ENCODE measurements around the gene MAPK8IP3.
A peak's percentile ranks its signal among the peaks of the same experiment; 100 is the strongest.
"Not testable (repeated sequence)": the region's sequence is repeated elsewhere in the genome, so short reads cannot be mapped to it uniquely, and the experiment has no call there.

The MAPK8IP3 gene

DNA sequence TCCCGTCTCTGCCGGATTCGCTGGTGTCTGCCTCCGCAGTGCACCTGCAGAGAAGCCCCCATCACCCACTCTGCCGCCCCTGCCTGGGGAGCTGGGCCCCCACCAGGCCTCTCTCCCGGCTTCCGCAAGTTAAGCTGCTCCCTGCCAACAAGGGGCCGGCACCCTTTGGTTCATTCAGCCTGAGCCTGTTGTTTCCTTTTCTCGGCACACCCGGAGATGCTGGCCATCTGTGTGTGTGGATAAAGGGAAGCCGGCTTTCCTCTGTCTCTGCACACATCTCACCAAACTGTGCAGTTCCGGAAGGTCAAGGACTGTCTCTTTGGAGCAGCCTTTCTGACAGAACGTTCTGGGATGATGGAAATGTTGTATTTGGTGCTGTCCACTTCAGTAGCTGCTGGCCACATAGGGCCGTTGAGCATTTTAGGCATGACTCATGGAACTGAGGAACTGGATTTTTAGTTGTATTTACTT, 6.8 kb downstream of the MAPK8IP3 start:
- DNase-seq (ENCODE audit: low spot score), result no peak

DNA sequence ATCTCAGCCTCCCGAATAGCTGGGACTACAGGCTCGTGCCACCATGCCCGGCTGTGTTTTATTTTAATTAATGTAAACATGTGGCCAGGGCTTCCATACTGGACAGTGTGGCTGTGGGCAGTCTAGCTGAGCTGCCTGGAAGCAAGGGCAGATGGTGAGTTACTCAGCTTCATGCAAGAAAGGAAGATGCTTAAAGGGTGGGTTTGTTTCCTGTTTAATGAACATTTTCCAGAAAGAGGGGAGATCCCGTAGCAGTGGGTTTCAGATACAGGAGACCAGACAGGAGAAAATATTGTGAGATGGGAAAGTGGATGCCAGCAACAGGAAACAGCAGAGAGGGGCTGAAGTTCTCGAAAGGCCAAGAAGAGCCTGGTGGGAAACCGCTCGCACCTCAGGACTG, 7.3 kb downstream of the MAPK8IP3 start:
- no peak for DNase-seq (ENCODE audit: low spot score)

DNA sequence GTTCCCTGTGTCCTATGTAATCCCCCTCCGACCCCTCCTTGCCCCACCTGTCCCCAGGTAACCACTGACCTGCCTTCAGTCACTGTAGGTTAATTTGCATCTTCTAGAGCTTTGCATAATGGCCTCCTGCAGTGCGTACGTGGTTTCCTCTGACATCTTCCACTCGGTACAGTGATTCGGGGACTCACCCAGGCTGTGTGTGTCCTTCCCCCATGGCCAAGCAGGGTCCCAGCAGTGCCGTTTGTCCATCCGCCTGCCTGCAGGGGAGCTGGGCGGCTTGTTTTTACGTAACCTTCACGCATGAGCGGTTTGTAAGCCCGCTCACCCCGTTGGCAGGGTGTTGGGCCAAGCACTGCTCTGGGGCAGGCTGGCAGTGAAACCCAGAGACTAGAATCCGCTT, 7.9 kb downstream of the MAPK8IP3 start:
- no peak for DNase-seq (ENCODE audit: low spot score)

DNA sequence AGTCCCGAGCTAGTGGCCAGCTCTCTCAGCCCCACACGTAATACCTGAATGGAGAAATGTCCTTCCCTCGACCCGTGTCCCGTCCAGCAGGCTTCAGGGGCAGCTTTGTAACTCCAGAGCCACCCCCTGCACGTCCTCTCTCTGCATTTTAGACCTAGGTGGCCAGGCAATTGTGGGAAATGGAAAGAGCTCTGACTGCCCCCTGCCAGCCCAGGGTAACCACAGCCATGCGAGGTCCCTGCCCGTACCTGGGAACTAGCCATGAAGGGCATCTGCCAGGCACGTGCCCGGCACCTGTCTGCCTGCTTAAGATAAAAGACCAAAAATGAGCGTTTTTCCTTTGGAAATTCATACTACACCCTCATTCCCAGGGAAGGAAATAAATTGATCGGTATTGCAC, 9.2 kb downstream of the MAPK8IP3 start:
- no peak for DNase-seq (ENCODE audit: low spot score)

DNA sequence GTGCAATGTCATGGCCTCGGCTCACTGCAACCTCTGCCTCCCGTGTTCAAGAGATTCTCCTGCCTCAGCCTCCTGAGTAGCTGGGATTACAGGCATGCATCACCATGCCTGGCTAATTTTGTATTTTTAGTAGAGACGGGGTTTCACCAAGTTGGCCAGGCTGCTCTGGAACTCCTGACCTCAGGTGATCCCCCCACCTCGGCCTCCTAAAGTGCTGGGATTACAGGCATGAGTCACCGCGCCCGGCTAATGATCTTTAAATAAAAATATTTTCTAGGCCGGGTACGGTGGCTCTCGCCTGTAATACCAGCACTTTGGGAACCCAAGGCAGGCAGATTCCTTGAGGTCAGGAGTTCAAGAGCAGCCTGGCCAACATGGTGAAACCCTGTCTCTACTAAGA, 12.2 kb downstream of the MAPK8IP3 start:
- DNase-seq (ENCODE audit: low spot score), result not testable (repeated sequence)

DNA sequence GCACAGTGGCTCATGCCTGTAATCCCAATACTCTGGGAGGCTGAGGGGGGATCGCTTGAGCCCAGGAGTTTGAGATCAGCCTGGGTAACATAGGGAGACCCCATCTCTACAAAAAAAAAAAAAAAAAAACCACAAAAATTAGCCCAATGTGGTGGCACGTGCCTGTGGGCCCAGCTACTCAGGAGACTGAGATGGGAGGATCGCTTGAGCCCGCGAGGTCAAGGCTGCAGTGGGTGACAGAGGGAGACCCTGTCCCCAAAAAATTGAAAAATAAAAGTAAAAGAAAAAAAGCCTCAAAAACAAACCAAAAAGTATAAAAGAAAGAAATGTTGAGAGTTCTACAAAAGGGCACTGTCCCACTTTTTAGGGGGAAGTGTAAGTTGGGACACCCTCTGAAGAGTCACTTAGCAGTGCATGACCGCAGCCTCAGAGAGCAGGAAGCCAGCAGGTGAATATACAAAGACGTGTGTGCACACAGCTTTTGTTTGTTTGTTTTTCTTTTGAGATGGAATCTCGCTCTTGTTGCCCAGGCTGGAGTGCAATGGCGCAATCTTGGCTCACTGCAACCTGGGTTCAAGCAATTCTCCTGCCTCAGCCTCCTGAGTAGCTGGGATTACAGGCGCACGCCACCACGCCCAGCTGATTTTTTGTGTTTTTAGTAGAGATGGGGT, 13.7 kb downstream of the MAPK8IP3 start:
- DNase-seq (ENCODE audit: low spot score), result not testable (repeated sequence)

DNA sequence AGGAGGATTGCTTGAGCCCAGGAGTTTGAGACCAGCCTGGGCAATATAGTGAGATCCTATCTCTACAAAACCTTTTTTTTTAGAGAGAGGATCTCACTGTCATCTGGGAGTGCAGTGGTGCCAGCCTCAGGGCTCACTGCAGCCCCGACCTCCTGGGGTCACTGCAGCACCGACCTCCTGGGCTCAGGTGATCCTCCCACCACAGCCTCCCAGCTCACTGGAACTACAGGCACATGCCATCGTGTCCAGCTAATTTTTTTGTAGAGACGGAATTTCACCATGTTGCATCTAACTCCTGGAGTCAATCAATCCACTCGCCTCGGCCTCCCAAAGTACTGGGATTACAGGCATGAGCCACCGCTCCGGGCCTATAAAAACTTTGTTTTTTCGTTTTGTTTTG, 15.4 kb downstream of the MAPK8IP3 start:
- no peak for DNase-seq (ENCODE audit: low spot score)

DNA sequence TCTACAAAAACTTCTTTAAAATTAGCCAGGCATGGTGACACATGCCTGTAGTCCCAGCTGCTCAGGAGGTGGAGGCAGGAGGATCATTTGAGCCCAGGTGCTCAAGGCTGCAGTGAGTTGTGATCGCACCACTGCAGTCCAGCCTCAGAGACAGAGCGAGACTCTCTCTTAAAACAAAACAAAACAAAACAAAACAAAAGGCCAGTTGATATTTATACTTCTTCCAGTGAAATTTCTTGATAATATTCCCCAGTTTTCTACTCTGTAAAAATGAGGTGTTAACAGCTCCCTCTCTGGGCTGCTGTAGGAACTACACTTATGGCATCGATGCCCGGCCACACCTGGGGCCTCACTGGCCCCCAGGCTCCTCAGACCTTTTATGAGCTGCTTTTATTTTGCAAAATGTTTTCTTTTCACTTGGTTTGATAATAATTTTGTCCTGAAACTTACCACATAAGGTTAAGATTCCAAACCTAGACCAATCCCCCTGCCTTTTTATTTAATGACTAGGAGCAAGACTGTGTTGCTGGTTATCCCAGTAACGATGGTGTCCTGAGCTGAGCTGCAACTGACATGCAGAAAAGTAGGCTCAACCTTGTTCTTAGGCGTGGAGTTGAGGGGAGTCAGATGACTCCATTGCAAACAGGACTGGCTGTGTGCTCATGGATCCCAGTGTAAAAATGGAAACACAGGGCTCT, 17.6 kb downstream of the MAPK8IP3 start:
- peak; percentile 51 for DNase-seq (ENCODE audit: low spot score)

DNA sequence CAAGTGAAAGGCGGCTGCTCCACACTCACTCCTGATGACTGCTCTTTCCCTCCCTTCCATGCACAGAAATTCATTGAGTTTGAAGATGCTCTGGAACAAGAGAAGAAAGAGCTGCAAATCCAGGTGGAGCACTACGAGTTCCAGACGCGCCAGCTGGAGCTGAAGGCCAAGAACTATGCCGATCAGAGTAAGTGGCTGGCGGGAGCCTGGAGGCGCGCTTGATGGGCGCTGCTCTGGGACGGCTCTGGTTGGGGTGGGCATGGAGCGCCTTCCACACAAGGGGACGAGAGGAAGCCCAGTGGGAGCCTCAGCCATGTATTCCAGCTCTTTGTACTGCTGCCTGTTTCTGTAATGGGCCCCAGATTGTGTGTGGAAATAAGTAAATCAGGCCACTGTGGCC, 18.5 kb downstream of the MAPK8IP3 start:
- no peak for DNase-seq (ENCODE audit: low spot score)

DNA sequence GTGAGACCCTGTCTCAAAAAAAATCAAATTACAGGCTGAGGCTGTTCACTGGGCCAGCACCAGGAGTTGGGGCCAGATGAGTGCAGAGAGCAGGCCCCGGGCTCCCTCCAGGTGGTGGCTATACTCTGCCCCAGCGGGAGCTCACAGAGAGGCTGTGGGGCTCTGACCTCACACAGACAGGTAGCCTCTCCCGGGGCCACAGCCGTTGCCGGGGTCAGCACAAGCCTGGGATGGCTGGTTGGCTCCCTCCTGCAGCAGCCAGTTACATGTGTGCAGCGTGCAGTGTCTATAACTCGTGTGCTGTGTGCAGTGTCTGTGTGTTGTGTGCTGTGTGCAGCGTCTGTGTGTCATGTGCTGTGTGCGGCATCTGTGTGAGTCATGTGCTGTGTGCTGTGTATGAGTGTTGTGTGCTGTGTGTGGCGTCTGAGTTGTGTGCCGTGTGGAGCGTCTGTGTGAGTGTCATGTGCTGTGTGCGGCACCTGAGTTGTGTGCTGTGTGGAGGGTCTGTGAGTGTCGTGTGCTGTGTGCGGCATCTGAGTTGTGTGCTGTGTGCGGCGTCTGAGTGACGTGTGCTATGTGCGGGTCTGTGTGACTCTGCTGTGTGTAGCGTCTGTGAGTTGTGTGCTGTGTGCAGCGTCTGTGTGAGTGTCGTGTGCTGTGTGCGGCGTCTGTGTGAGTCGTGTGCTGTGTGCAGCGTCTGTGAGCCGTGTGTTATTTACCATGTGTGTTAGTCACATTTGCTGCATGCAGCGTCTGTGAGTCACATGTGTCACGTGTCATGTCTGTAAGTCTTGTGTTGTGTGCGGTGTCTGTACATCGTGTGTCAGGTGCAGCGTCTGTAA, 20.9 kb downstream of the MAPK8IP3 start:
- no peak for DNase-seq (ENCODE audit: low spot score)

DNA sequence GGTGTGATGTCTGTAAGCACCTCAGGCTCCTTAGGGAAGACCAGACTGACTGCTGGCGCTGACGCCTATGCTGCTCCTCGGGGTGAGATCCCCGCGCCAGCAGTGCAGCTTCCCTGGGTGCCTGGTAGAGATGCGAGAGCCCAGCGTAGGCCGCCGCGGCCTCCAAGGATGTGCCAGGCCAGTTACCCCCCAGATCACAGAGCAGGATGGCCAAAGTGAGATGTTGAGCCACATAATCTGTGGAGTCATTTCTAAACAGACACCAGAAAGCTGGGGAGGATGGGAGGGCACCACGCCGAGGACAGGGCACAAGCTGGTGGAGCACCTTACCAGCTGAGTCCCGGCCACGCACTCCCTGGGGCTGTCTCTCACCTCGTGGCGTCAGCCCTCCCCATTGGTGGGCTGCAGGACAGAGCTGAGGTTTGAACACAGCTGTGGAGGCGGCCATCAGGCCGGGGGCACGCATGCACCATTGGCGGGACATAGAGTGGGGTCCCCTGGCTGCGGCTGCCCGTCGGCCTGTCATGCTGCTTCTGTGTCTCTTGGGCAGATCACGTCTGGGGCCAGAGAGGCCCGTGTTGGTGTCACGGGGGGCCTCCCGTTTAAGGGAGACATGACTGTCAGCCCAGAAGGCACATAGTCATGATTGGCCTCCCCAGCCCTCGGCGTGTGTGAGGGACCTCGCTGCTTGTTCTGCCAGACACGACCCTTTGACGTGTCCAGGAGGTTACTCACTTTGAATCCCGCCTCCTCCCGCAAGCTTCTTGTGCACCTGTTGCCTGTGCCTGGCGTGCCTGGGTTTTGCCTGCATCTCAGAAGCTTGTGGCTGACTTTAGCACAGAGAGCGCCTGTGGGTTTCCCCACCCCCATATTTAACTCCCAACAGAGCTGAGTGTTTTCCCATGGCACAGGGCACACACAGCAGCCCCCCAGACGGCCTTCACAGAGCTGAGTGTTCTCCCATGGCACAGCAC, 21.9 kb downstream of the MAPK8IP3 start:
- DNase-seq (ENCODE audit: low spot score), result no peak

DNA sequence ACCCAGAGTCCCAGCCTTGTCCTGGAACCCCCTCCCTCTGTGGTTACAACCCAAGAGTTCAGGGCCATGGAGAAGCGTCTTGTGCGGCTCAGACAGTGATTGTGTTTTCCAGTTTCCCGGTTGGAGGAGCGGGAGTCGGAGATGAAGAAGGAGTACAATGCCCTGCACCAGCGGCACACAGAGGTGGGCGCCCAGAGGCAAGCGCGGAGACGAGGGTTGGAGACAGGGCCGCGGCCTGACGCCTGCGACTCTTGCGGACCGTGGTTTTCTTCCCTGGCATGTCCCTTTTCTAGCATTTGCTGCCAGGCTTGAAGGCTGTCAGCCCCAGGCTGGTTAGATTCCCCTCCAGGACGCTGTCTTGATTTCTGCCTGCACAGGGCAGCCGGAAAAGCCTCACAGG, 23.0 kb downstream of the MAPK8IP3 start:
- DNase-seq (ENCODE audit: low spot score), result no peak

DNA sequence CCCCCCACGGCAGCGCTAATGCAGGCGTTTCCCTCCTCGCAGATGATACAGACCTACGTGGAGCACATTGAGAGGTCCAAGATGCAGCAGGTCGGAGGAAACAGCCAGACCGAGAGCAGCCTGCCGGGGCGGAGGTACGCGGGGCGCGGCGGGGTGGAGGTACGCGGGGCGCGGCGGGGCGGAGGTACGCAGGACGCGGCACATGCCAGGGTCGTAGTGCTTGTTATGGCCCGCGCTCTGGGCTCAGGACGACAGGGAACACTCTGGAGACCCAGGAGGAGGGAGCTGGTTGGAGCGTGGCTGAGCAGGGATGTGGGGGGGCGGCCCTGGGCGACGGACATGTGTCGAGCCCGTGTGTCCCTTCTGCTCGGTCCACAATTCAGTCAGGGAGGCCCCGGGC, 23.4 kb downstream of the MAPK8IP3 start:
- DNase-seq (ENCODE audit: low spot score), result no peak

DNA sequence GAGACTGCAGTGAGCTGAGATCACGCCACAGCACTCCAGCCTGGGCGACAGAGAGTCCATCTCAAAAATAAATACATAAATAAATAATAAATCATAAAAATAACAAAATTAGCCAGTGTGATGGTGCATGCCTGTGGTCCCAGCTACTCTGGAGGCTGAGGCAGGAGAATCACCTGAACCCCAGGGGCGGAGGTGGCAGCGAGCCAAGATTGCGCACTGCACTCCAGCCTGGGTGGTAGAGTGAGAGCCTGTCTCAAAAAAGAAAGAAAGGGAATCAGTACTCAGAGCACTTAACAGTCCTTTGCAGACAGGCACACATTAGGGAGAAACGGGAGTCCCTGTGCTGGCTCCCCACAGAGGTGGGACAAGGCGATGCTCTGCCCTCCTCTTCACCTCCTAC, 25.1 kb downstream of the MAPK8IP3 start:
- no peak for DNase-seq (ENCODE audit: low spot score)

DNA sequence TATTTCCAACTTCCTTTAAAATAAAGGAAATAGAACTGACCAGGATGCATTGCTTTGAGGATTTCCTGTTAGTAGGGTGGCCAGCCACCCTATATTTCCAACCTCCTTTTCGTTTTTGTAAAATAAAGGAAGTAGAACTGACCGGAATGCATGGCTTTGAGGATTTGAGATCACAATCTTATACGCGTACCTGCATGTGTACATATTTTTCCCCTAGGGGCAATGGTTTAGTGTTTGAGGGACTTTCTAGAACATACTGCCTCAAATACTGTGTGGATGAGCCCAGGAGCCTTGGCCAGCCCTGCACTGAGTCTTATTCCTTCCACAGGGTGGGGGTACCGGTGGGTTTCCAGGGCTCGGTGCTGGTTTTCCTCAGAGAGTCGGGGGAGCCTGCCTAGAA, 25.6 kb downstream of the MAPK8IP3 start:
- DNase-seq (ENCODE audit: low spot score), result no peak

DNA sequence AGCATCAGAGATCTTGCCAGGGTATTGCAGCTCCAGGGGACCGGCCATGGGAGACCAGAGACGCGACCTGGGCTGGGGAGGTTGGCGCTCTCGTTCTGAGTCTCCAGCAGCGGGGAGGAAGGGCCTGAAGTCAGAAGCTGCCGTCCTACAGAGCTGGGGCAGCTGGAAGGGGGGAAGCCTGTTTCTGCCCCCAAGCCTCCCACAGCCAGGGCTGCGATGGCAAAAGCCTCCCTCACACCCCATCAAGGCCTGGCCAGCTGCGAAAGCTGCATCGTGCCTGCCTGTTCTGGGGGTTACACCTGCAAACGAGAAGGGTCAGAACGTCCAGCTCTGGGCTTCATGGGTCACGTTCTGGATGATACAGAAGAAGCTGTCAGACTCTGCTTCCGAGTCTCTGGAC, 26.1 kb downstream of the MAPK8IP3 start:
- no peak for DNase-seq (ENCODE audit: low spot score)

DNA sequence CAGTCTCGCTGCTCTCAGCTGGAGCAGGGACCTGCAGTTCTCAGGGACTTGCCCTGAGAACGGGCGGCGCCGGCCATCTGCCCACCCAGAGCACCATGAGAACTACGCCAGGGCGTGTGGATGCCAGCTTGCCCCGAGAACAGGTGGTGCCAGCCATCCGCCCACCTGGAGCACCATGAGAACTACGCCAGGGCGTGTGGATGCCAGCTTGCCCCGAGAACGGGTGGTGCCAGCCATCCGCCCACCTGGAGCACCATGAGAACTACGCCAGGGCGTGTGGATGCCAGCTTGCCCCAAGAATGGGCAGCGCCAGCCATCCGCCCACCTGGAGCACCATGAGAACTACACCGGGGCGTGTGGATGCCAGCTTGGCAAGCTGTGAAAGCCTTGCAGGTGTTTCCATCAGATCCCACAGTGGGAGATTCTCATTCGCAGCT, 26.6 kb downstream of the MAPK8IP3 start:
- DNase-seq (ENCODE audit: low spot score), result not testable (repeated sequence)

DNA sequence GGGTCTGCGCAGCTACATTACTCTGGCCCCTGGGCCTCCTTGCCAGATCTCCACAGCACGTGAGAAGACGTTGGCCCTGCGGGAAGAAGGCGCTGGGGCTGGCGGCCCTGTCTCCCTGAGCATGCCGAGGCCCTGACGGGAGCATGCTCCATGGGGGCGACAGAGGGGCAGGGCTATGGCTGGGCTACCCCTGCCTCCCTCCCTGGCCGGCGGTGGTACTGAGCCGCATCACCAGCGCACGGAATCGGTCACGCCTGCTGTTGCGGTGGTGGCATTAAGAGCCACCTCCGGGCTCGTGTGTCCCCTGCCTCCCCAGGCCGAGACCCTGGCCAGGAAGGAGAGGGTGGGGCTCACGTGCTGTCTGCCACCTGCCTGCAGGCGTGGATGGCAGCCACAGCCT, 28.1 kb downstream of the MAPK8IP3 start:
- no peak for DNase-seq (ENCODE audit: low spot score)

DNA sequence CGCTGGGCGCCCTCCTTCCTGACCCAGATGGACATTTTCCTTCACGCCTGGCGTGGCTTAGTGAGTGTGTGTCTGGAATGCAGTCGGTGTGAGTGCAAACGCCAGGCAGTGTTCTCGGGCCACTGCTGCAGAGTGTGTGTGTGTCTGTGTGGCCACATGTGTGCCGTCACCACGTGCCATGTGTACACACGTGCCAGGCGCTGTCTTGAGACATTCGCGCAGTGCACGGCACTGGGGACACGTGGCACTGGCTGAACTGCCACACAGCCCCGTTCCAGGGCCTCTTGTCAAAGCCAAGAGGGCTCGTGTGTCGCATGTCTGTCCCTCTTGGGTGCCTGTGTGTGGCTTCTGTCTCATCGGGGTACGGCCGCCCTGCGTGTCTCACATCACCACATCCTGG, 28.8 kb downstream of the MAPK8IP3 start:
- no peak for DNase-seq (ENCODE audit: low spot score)

DNA sequence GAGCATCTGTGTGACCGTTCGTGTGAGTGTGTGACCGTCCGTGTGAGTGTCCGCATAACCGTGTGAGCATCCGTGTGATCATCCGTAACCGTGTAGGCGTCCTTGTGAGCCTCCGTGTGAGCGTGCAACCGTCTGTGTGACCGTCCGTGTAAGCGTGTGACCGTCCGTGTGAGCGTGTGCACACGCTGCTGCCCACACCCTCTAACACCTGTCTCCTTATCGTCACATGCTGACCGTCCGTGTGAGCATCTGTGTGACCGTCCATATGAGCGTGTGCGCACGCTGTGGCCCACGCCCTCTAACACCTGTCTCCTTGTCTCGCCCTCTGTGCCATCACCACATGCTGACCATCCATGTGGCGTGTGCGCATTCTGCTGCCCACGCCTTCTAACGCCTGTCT, 34.2 kb downstream of the MAPK8IP3 start:
- no peak for DNase-seq (ENCODE audit: low spot score)

DNA sequence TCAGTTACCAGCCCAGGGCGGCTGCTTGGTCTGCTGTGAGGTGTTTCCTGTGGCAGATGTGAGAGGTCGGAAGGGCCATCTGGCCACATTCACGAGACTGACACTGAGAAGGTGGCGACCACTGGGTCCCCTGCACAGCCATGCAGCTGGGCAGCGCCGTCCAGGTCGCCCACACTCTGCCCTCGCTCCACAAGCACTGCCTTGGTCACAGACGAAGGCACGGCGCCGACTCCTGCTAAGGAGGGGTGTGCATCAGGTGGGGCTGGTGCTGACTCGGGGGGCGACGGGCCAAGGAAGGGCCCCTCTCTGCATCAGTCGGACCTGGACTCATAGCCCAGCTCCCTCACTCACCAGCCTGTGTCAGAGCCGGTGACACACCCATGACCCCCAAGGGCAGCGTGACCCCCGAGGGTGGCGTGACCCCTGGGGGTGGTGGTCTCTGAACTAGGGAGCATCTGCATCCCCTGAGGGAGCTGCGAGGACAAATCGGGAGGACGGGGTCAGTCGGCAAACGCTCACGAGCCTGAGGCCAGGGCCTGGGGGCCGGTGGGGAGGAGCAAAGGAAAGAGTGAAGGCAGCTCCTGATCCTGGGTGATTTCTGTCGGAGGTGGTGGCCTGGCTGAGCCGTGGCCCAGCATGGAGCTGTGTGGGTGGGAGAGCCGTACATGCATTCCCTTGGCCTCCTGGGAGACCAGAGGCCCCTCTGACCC, 34.9 kb downstream of the MAPK8IP3 start:
- no peak for DNase-seq (ENCODE audit: low spot score)

All from globus pallidus (tissue), 1 donor.